ENCODE measurements around the gene VDAC1.

VDAC1 gene, protein sequence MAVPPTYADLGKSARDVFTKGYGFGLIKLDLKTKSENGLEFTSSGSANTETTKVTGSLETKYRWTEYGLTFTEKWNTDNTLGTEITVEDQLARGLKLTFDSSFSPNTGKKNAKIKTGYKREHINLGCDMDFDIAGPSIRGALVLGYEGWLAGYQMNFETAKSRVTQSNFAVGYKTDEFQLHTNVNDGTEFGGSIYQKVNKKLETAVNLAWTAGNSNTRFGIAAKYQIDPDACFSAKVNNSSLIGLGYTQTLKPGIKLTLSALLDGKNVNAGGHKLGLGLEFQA
- long read RNA-seq, transcript VDAC1-202 (9 exons, 1,807 nt), result minor isoform, 342 of 1,820 reads
- long read RNA-seq, transcript VDAC1-203 (9 exons, 1,873 nt), result major isoform, 1,399 of 1,820 reads
- long read RNA-seq, partial matches to known transcripts, result 16 of 1,820 reads
- long read RNA-seq, other reads (novel, unspliced or antisense), result 54 of 1,820 reads

DNA sequence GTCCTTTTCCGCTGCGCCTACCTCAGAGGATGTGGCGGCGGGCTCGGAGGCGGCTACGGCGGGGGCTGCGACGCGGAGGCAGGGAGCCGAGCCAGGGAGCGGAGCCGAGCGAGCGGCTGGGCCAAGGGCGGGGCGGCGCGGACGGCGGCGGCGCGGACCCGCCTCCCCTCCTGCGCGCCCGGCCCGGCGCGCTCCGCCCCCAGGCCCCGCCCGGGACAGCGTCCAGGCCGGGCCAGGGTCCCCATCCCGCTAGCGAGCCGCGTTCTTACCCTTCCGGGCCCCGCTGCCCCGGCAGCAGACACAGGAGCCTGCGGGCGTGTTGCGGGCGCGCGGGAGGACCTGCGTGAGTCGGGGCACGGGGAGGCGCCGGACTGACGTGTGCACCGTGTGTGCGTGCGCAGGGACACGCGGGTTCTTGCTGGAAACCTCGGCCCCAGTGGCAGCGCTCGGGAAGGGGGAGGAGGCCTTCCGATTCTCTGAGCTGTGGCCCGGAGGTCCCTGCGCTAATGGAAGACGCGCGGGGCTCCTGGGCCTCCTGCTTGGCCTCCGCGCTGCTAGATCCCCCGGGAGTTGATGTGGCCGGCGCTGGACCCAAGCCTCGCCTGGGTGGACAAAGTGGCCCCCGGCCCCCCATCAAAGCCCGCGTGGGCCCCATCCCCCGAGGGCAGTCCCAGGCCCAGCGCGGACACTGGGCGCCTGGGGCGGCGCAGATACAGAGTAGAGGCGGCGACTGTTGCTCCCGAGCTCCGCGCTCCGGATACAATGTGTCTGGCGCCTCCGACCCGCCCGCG, at the start of gene VDAC1:
Gene VDAC1, minus strand, starts transcription at position 350 of the 791 bp plus-strand sequence. CDS start 11,963 bp downstream, outside the sequence.
- H3K4me3 ChIP-seq (replicated peaks; ENCODE audit: insufficient read depth, low read length), result peak within 1 kb of the TSS; percentile 58
- TF ChIP-seq GABPA (IDR thresholded peaks at IDR 0.05; ENCODE audit: low read depth) (no peak), SPI1 (IDR thresholded peaks at IDR 0.05; ENCODE audit: borderline replicate concordance, low read depth) (no peak), POLR2AphosphoS5 (IDR thresholded peaks at IDR 0.05; ENCODE audit: low read depth) (no peak)
- TF ChIP-seq, protein P1, sequence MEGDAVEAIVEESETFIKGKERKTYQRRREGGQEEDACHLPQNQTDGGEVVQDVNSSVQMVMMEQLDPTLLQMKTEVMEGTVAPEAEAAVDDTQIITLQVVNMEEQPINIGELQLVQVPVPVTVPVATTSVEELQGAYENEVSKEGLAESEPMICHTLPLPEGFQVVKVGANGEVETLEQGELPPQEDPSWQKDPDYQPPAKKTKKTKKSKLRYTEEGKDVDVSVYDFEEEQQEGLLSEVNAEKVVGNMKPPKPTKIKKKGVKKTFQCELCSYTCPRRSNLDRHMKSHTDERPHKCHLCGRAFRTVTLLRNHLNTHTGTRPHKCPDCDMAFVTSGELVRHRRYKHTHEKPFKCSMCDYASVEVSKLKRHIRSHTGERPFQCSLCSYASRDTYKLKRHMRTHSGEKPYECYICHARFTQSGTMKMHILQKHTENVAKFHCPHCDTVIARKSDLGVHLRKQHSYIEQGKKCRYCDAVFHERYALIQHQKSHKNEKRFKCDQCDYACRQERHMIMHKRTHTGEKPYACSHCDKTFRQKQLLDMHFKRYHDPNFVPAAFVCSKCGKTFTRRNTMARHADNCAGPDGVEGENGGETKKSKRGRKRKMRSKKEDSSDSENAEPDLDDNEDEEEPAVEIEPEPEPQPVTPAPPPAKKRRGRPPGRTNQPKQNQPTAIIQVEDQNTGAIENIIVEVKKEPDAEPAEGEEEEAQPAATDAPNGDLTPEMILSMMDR (IDR thresholded peaks at IDR 0.05; ENCODE audit: insufficient read depth, low read length), result no peak
- TF ChIP-seq, protein P2, sequence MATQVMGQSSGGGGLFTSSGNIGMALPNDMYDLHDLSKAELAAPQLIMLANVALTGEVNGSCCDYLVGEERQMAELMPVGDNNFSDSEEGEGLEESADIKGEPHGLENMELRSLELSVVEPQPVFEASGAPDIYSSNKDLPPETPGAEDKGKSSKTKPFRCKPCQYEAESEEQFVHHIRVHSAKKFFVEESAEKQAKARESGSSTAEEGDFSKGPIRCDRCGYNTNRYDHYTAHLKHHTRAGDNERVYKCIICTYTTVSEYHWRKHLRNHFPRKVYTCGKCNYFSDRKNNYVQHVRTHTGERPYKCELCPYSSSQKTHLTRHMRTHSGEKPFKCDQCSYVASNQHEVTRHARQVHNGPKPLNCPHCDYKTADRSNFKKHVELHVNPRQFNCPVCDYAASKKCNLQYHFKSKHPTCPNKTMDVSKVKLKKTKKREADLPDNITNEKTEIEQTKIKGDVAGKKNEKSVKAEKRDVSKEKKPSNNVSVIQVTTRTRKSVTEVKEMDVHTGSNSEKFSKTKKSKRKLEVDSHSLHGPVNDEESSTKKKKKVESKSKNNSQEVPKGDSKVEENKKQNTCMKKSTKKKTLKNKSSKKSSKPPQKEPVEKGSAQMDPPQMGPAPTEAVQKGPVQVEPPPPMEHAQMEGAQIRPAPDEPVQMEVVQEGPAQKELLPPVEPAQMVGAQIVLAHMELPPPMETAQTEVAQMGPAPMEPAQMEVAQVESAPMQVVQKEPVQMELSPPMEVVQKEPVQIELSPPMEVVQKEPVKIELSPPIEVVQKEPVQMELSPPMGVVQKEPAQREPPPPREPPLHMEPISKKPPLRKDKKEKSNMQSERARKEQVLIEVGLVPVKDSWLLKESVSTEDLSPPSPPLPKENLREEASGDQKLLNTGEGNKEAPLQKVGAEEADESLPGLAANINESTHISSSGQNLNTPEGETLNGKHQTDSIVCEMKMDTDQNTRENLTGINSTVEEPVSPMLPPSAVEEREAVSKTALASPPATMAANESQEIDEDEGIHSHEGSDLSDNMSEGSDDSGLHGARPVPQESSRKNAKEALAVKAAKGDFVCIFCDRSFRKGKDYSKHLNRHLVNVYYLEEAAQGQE (IDR thresholded peaks at IDR 0.05; ENCODE audit: insufficient replicate concordance, low read depth), result no peak
- peak; percentile 64 to 69 for DNase-seq (ENCODE audit: low read depth in 1 of 2, low spot score in 1 of 2)

DNA sequence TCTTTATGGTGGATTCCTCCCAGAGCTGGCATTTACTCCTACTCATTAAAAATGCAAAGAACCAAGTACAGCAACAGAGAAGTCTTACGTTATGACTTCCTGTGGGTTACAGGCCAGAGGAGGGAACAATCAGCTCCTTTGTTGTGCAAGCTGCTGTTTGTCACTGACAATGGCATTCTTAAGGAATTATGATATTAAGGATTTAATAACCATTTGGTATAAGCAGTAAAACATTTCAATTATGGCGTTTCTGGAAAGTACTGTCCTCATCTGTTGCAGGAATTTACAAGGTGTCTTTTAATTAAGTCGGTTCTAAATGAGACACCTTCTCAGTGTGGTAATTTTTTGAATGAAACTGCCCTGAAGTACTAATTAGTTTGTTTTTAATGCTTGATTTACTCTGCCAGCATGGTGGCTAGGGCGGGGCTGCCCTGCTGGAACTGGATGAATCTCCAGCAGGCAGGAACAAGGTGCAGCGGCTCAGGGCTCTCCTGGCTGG, 49.1 kb upstream of the VDAC1 start:
- Histone ChIP-seq H3K4me3 (replicated peaks; ENCODE audit: insufficient read depth, low read length) (no peak overlapping the region), H3K27me3 (ENCODE audit: insufficient read depth, poor library complexity, severe bottlenecking) (no peaks in the 10 kb centered on the region), H3K27ac (replicated peaks) (no peak overlapping the region)
- TF ChIP-seq, protein P1 (IDR thresholded peaks at IDR 0.05; ENCODE audit: insufficient read depth, low read length), result no peak
- TF ChIP-seq, protein P2 (IDR thresholded peaks at IDR 0.05; ENCODE audit: insufficient replicate concordance, low read depth), result no peak
- TF ChIP-seq POLR2AphosphoS5 (IDR thresholded peaks at IDR 0.05; ENCODE audit: low read depth) (no peak), GABPA (IDR thresholded peaks at IDR 0.05; ENCODE audit: low read depth) (no peak), SPI1 (IDR thresholded peaks at IDR 0.05; ENCODE audit: borderline replicate concordance, low read depth) (no peak)
- no peak for DNase-seq (ENCODE audit: low read depth in 1 of 2, low spot score in 1 of 2)

More for the DNA sequence above, at the start of gene VDAC1:
- Histone ChIP-seq H3K27me3 (ENCODE audit: insufficient read depth, poor library complexity, severe bottlenecking) (no peaks in the 10 kb centered on the region), H3K27ac (replicated peaks) (peak within 1 kb of the TSS; percentile 85)

DNA sequence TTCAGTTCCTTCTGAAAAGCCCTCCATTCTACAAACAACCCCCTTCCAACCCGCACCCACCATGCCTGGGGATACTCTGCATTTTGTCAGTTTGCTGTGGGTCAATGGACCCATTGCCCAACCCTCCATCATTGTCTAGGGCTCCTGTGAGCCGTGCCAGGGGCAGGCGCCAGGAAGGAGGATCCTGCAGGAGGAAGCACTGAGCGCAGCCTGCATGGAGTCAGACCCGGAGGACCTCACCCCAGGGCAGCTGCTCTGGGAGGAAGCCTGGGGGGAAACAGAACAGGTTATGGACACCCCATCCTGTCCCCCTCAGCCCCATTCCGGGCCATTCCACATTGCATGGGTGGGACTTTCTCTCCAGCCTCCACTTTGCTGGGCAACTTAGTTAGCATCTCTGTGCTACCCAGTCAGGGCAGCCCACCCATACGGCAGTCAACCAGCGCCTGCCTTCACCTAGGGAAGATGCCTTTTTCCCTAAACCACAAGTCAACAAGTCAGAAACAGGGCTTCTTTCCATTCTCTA, 48.6 kb upstream of the VDAC1 start:
- Histone ChIP-seq H3K4me3 (replicated peaks; ENCODE audit: insufficient read depth, low read length) (no peak overlapping the region), H3K27me3 (ENCODE audit: insufficient read depth, poor library complexity, severe bottlenecking) (no peaks in the 10 kb centered on the region), H3K27ac (replicated peaks) (no peak overlapping the region)
- no peak for DNase-seq (ENCODE audit: low read depth in 1 of 2, low spot score in 1 of 2)
- TF ChIP-seq SPI1 (IDR thresholded peaks at IDR 0.05; ENCODE audit: borderline replicate concordance, low read depth) (no peak), POLR2AphosphoS5 (IDR thresholded peaks at IDR 0.05; ENCODE audit: low read depth) (no peak), GABPA (IDR thresholded peaks at IDR 0.05; ENCODE audit: low read depth) (no peak)
- TF ChIP-seq, protein P1 (IDR thresholded peaks at IDR 0.05; ENCODE audit: insufficient read depth, low read length), result no peak
- TF ChIP-seq, protein P2 (IDR thresholded peaks at IDR 0.05; ENCODE audit: insufficient replicate concordance, low read depth), result no peak

Measured in HL-60 (cell line).